Medulla oblongata (tissue), 1 donor: Measurements from ENCODE around the gene SGMS1.
"Not testable (repeated sequence)": the region's sequence is repeated elsewhere in the genome, so short reads cannot be mapped to it uniquely, and the experiment has no call there.

Source experiments
- DNase-seq: peaks from one replicate; pipeline ENCODE4 v3.0.0-alpha.2; 2015; ENCODE audit errors: extremely low spot score

The SGMS1 gene

GRCh38 chr10:50304660-50305059, 319.1 kb downstream of the SGMS1 start:
- no peak for DNase-seq

- DNase-seq: no peak
These were observed 323.6 kb downstream of the SGMS1 start for GRCh38 chr10:50299948-50300669.

- DNase-seq: no peak
These were observed 328.4 kb downstream of the SGMS1 start for GRCh38 chr10:50295367-50295766.

- no peak for DNase-seq
These were observed 329.2 kb downstream of the SGMS1 start for GRCh38 chr10:50294582-50294981.

GRCh38 chr10:50293513-50294313, 330.0 kb downstream of the SGMS1 start:
- DNase-seq: no peak

GRCh38 chr10:50291261-50291850, 332.4 kb downstream of the SGMS1 start:
- peak; percentile 46 for DNase-seq

- DNase-seq: no peak
These were observed 334.6 kb downstream of the SGMS1 start for GRCh38 chr10:50289196-50289595.

GRCh38 chr10:50286996-50287803, 336.6 kb downstream of the SGMS1 start:
- no peak for DNase-seq

- DNase-seq: peak; percentile 24
These were observed 337.2 kb downstream of the SGMS1 start for GRCh38 chr10:50286517-50286916.

- DNase-seq: no peak
These were observed 341.7 kb downstream of the SGMS1 start for GRCh38 chr10:50281967-50282522.

- no peak for DNase-seq
These were observed 342.4 kb downstream of the SGMS1 start for GRCh38 chr10:50281210-50281966.

- DNase-seq: no peak
These were observed 343.5 kb downstream of the SGMS1 start for GRCh38 chr10:50280049-50280841.

GRCh38 chr10:50279489-50279888, 344.3 kb downstream of the SGMS1 start:
- no peak for DNase-seq

GRCh38 chr10:50275650-50276235, 348.0 kb downstream of the SGMS1 start:
- peak; percentile 64 for DNase-seq

- DNase-seq: no peak
These were observed 351.2 kb downstream of the SGMS1 start for GRCh38 chr10:50272531-50272930.

- DNase-seq: no peak
These were observed 352.0 kb downstream of the SGMS1 start for GRCh38 chr10:50271564-50272250.

GRCh38 chr10:50267877-50268276, 355.9 kb downstream of the SGMS1 start:
- DNase-seq: not testable (repeated sequence)

- not testable (repeated sequence) for DNase-seq
These were observed 361.1 kb downstream of the SGMS1 start for GRCh38 chr10:50262625-50263024.

- DNase-seq: no peak
These were observed 362.9 kb downstream of the SGMS1 start for GRCh38 chr10:50260791-50261281.
